Vagina (tissue), 2 donors: ENCODE results near the gene ZFX.

Experiments used
- POLR2A ChIP-seq, 2 donors: fragments of 450-650 bp; IDR thresholded peaks; one replicate each; pipeline ENCODE4 v1.6.1; 2017; ENCODE audit warnings: antibody characterized with exemption in 2 of 2, mild to moderate bottlenecking in 2 of 2, moderate library complexity in 2 of 2
- TF ChIP-seq, protein P1 (sequence below), 3 experiments: fragments of 450-650 bp in 2 of 3; fragments of 200-600 bp in 1 of 3; sonication (generic) in 1 of 3; IDR thresholded peaks; one replicate each; pipeline ENCODE4 v1.5.1; 2017 to 2019; ENCODE audit warnings: antibody characterized with exemption in 3 of 3, mild to moderate bottlenecking in 2 of 3, moderate library complexity in 2 of 3

DNA sequence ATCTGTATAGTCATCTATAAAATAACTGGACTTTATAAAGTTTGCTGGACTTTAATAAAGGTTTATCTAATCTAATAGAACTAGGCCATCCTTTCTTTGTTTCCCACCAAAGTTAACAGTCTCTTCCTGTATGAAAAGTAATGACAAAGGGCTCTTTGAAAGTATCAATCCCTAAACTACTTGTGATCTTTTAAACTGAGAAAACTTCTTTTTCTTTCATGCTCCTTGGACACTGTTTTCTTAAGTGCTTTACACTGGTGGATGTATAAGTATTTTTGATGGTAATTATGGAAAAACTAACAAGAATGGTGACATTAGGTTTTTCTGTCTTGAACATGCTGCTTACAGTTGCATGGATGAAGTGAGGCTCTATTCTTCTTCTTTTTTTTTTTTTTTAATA lies 2.4 kb upstream of the ZFX start:
- TF ChIP-seq, protein P1, sequence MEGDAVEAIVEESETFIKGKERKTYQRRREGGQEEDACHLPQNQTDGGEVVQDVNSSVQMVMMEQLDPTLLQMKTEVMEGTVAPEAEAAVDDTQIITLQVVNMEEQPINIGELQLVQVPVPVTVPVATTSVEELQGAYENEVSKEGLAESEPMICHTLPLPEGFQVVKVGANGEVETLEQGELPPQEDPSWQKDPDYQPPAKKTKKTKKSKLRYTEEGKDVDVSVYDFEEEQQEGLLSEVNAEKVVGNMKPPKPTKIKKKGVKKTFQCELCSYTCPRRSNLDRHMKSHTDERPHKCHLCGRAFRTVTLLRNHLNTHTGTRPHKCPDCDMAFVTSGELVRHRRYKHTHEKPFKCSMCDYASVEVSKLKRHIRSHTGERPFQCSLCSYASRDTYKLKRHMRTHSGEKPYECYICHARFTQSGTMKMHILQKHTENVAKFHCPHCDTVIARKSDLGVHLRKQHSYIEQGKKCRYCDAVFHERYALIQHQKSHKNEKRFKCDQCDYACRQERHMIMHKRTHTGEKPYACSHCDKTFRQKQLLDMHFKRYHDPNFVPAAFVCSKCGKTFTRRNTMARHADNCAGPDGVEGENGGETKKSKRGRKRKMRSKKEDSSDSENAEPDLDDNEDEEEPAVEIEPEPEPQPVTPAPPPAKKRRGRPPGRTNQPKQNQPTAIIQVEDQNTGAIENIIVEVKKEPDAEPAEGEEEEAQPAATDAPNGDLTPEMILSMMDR (IDR thresholded peaks at IDR 0.05), result no peak
- no peak for TF ChIP-seq POLR2A (IDR thresholded peaks at IDR 0.05)
